ENCODE measurements around the gene ICAM1. TPM values are rescaled to one million over a fixed set of nuclear protein-coding genes. Genes with fewer than 3 reads are reported as not detected.

The ICAM1 gene
- total RNA-seq, 1 donor from 2014 or later, result 9.6 TPM

DNA sequence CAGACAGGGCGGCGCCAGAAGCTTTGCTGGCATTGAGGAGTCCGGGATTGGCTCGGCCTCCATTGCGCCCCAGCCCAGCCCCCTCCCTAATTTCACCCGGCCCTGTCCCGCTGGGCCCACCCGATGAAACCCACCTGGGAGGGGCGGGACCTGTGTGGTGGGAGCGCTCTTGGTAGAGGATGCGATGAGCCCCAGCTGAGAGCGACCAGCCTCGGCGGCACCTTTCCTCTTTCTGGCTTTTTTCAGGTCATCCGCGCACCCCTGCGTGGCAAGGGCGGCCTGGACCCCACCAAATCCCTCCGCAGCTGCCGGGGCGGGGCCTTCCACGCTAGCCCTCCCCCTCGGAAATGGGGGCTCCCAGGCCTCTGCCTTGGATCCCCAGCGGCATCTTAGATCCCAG lies 38.5 kb downstream of the ICAM1 start, which contains the start of gene ZGLP1:
TSS of gene ZGLP1 (minus strand) at position 393 of the 400 bp plus-strand sequence.
- Mint-ChIP-seq H3K27me3 (ENCODE audit: low read depth) (no peaks in the 10 kb centered on the region), H3K27ac (no peak within 1 kb of the TSS)

DNA sequence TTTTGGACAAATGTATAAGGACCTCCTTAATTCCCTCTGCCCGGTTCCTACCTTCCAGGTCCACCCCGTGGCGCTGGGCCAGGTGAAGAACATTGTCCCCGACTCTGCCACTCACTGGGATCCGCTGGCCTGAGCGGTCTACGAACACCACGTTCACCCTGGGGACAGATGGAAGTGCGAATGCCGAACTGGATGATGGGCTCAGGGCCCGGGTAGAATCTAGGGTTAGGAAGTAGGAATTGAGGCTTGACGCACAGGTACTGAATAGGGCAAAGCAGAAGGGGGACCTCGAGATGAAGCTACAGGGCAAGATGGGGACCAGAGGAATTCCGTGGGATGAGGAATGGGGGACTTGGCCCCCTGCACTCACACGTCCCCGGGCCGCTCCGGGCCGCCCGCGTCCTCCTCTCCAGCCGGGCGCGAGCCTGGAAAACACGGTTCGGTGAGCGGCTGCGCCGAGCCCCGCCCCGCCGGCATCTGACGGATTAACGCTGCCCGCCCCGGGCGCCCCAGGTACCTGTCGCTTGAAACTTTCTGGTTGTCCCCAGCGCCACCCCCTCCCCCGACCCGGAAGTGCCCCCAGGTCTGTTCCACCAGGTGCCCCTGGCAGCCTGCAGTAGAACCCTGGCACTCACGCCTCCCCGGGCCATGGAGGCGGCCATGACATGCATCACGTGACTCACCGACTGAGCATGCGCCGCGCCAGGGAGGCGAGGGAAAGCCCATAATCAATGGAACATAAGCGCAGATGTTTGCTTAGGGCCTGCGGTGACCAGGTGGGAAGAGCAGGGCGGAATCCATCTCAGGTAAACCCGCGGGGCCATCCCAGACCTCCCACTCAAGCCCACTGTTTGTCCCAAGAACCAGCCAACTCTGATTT lies 44.7 kb downstream of the ICAM1 start, which contains the start of gene FDX2:
TSS of gene FDX2 (minus strand) at position 681 of the 880 bp plus-strand sequence. CDS start at position 662, 19 bp downstream.
- peaks cover 14% of the 10 kb centered on the region for H3K36me3 Mint-ChIP-seq
- H3K4me3 Mint-ChIP-seq, result peak within 1 kb of the TSS; percentile 88
- peak within 1 kb of the TSS; percentile 84 for H3K27ac Mint-ChIP-seq
- peaks cover 15% of the 10 kb centered on the region for H3K4me1 Mint-ChIP-seq
- DNase-seq (ENCODE audit: low spot score in 2 of 2, unreplicated experiment in 2 of 2), result peak; percentile 84 to 94
- no peaks in the 10 kb centered on the region for H3K9me3 Mint-ChIP-seq
- TF ChIP-seq, protein P1, sequence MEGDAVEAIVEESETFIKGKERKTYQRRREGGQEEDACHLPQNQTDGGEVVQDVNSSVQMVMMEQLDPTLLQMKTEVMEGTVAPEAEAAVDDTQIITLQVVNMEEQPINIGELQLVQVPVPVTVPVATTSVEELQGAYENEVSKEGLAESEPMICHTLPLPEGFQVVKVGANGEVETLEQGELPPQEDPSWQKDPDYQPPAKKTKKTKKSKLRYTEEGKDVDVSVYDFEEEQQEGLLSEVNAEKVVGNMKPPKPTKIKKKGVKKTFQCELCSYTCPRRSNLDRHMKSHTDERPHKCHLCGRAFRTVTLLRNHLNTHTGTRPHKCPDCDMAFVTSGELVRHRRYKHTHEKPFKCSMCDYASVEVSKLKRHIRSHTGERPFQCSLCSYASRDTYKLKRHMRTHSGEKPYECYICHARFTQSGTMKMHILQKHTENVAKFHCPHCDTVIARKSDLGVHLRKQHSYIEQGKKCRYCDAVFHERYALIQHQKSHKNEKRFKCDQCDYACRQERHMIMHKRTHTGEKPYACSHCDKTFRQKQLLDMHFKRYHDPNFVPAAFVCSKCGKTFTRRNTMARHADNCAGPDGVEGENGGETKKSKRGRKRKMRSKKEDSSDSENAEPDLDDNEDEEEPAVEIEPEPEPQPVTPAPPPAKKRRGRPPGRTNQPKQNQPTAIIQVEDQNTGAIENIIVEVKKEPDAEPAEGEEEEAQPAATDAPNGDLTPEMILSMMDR (IDR thresholded peaks at IDR 0.05; ENCODE audit: unreplicated experiment), result no peak
- no peaks in the 10 kb centered on the region for H3K27me3 Mint-ChIP-seq (ENCODE audit: low read depth)

More for the DNA sequence above, 38.5 kb downstream of the ICAM1 start, which contains the start of gene ZGLP1:
- no peaks in the 10 kb centered on the region for H3K9me3 Mint-ChIP-seq
- peaks cover 3% of the 10 kb centered on the region for H3K4me1 Mint-ChIP-seq
- TF ChIP-seq, protein P1 (IDR thresholded peaks at IDR 0.05; ENCODE audit: unreplicated experiment), result no peak
- H3K4me3 Mint-ChIP-seq, result no peak within 1 kb of the TSS
- H3K36me3 Mint-ChIP-seq, result peaks cover 5% of the 10 kb centered on the region
- DNase-seq (ENCODE audit: low spot score in 2 of 2, unreplicated experiment in 2 of 2), result no peak

DNA sequence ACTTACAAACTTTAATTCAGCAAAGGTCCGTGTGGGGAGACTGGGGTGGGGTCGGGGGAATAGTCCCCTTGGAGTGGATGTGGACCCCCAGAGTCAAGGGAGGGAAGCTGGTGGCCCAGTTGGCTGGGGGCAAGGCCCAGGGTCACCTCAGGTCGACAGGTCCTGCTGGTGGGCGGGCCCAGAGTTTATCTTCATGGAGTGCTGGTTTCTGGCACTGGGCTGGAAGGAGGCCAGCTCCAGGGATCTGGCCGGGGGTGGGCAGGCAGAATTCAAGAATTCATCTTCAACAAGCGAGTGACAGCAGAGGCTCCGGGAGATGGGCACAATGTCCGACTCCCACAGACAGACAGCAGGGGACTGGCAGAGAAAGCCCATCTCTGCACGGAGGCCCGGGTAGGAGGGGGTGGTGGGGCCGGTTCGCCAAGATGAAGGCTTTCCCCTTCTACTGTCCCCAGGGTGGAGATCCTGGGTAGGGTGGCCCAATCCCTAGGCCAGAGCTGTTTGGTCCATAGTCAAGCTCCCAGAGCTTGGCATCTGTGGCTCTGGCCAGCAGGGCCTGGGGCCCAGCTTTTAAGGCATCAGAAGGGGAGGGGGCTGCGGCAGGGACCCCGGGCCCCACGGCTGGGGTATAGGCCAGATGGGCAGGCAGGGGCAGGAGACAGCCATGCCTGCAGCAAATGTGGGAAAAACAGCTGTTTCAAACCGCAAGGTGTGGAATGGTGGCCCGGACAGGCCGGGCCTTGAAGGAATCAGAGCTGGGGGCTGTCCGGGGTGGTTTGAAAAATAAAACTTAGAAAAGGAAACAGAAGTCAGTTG lies 45.5 kb downstream of the ICAM1 start:
- Mint-ChIP-seq H3K9me3 (no peaks in the 10 kb centered on the region), H3K27me3 (ENCODE audit: low read depth) (no peaks in the 10 kb centered on the region), H3K27ac (peak overlapping the region; percentile 84), H3K4me1 (peaks cover 15% of the 10 kb centered on the region), H3K4me3 (peak overlapping the region; percentile 88), H3K36me3 (peaks cover 14% of the 10 kb centered on the region)
- TF ChIP-seq, protein P1 (IDR thresholded peaks at IDR 0.05; ENCODE audit: unreplicated experiment), result no peak
- no peak for DNase-seq (ENCODE audit: low spot score in 2 of 2, unreplicated experiment in 2 of 2)

DNA sequence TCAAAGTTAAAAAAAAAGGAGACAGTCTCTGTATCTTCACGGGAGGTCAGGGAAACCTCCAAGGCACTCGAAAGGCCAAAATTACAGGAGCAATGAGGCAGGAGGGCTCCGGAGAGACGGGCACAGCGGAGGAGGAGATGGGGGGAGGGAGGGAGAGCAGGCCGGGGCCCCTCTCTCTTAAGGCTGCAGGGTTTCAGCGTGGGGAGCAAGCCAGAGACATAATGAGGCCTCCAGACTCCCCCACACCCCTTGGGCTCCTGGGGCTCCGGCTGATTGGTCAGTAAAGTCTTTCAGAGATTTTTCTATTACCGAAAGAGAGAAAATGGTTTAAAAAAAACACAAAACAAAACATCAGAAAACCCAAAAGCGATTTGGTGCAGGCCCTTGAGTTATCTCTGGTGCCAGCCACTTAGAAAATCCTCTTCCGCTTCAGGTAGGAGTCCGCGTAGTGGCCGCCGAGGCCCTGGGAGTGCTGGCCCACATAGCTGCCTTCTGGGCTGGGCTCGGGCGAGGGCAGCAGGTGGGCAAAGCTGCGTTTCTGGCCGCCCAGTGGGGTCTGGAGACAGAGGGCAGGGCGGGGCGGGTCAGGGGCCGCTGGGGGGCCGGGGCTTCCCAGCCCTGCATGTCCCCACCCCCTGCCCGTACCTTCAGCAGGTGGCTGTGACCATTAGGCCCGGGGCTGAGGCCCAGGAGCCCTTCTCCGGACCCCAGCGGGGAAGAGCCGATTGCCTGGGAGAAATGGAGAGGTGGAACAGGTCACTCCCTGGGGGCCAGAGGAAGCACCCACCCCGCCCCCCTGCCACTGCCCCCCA lies 46.3 kb downstream of the ICAM1 start:
- Mint-ChIP-seq H3K4me3 (peak overlapping the region; percentile 8), H3K27ac (peak overlapping the region; percentile 34), H3K27me3 (ENCODE audit: low read depth) (no peaks in the 10 kb centered on the region), H3K4me1 (peaks cover 15% of the 10 kb centered on the region), H3K9me3 (no peaks in the 10 kb centered on the region), H3K36me3 (peaks cover 20% of the 10 kb centered on the region)
- TF ChIP-seq, protein P1 (IDR thresholded peaks at IDR 0.05; ENCODE audit: unreplicated experiment), result no peak
- no peak for DNase-seq (ENCODE audit: low spot score in 2 of 2, unreplicated experiment in 2 of 2)
